ENCODE results near the gene SLC5A11. TPM values are rescaled to one million over a fixed set of nuclear protein-coding genes. Genes with fewer than 3 reads are reported as not detected.
"Not testable (repeated sequence)": the region's sequence is repeated elsewhere in the genome, so short reads cannot be mapped to it uniquely, and the experiment has no call there.

Gene SLC5A11
- polyA plus RNA-seq, 3 donors from 2014 or later, result not detected

GRCh38 chr16:24856871-24857270 is 11.1 kb downstream of the SLC5A11 start:
- not testable (repeated sequence) for DNase-seq; H3K36me3 Mint-ChIP-seq; H3K27me3 Mint-ChIP-seq (ENCODE audit: low read depth in 3 of 3); H3K27ac Mint-ChIP-seq; H3K4me1 Mint-ChIP-seq; H3K4me3 Mint-ChIP-seq; H3K9me3 Mint-ChIP-seq

GRCh38 chr16:24858219-24859041 is 12.7 kb downstream of the SLC5A11 start:
- no peaks in the 10 kb centered on the region for H3K4me1 Mint-ChIP-seq
- no peak overlapping the region for H3K27ac Mint-ChIP-seq
- H3K9me3 Mint-ChIP-seq, result no peaks in the 10 kb centered on the region
- peak; percentile 10 to 29 (median 23) for DNase-seq
- peaks cover 0 to 8% (median 0%) of the 10 kb centered on the region in 3 donors for H3K36me3 Mint-ChIP-seq
- H3K27me3 Mint-ChIP-seq (ENCODE audit: low read depth in 3 of 3), result peaks cover 0 to 5% (median 4%) of the 10 kb centered on the region in 3 donors
- no peak overlapping the region for H3K4me3 Mint-ChIP-seq

- DNase-seq, result no peak
- H3K36me3 Mint-ChIP-seq, result peaks cover 0 to 17% (median 12%) of the 10 kb centered on the region in 3 donors
- H3K27ac Mint-ChIP-seq, result no peak overlapping the region
- peaks cover 0 to 8% (median 6%) of the 10 kb centered on the region in 6 donors for H3K9me3 Mint-ChIP-seq
- no peak overlapping the region for H3K4me3 Mint-ChIP-seq
- peaks cover 4 to 7% (median 6%) of the 10 kb centered on the region in 3 donors for H3K27me3 Mint-ChIP-seq (ENCODE audit: low read depth in 3 of 3)
- H3K4me1 Mint-ChIP-seq, result no peaks in the 10 kb centered on the region
These were observed 15.7 kb downstream of the SLC5A11 start for GRCh38 chr16:24861461-24861860.

- DNase-seq, result no peak
- Mint-ChIP-seq H3K4me1 (no peaks in the 10 kb centered on the region), H3K36me3 (peaks cover 0 to 21% (median 12%) of the 10 kb centered on the region in 3 donors), H3K9me3 (peaks cover 0 to 8% (median 6%) of the 10 kb centered on the region in 6 donors), H3K27ac (no peak overlapping the region), H3K27me3 (ENCODE audit: low read depth in 3 of 3) (peaks cover 4 to 9% (median 6%) of the 10 kb centered on the region in 3 donors), H3K4me3 (no peak overlapping the region)
These were observed 18.0 kb downstream of the SLC5A11 start for GRCh38 chr16:24863582-24864437.

- H3K36me3 Mint-ChIP-seq, result peaks cover 0 to 13% (median 8%) of the 10 kb centered on the region in 3 donors
- no peaks in the 10 kb centered on the region for H3K4me1 Mint-ChIP-seq
- no peak for DNase-seq
- peaks cover 0 to 5% (median 4%) of the 10 kb centered on the region in 6 donors for H3K9me3 Mint-ChIP-seq
- H3K27ac Mint-ChIP-seq, result no peak overlapping the region
- no peak overlapping the region for H3K4me3 Mint-ChIP-seq
- H3K27me3 Mint-ChIP-seq (ENCODE audit: low read depth in 3 of 3), result peaks cover 1 to 13% (median 1%) of the 10 kb centered on the region in 3 donors
These were observed 23.3 kb downstream of the SLC5A11 start for GRCh38 chr16:24869033-24869432.

- no peak for DNase-seq
- H3K27ac Mint-ChIP-seq, result no peak overlapping the region
- H3K36me3 Mint-ChIP-seq, result peaks cover 0 to 7% (median 0%) of the 10 kb centered on the region in 3 donors
- H3K9me3 Mint-ChIP-seq, result peaks cover 0 to 1% (median 0%) of the 10 kb centered on the region in 6 donors
- no peaks in the 10 kb centered on the region for H3K4me1 Mint-ChIP-seq
- H3K27me3 Mint-ChIP-seq (ENCODE audit: low read depth in 3 of 3), result peaks cover 1 to 9% (median 3%) of the 10 kb centered on the region in 3 donors
- no peak overlapping the region for H3K4me3 Mint-ChIP-seq
These were observed 26.1 kb downstream of the SLC5A11 start for GRCh38 chr16:24871891-24872290.

GRCh38 chr16:24873028-24873427 is 27.3 kb downstream of the SLC5A11 start:
- H3K4me3 Mint-ChIP-seq, result no peak overlapping the region
- H3K4me1 Mint-ChIP-seq, result no peaks in the 10 kb centered on the region
- peaks cover 1 to 8% (median 3%) of the 10 kb centered on the region in 3 donors for H3K27me3 Mint-ChIP-seq (ENCODE audit: low read depth in 3 of 3)
- H3K9me3 Mint-ChIP-seq, result peaks cover 0 to 1% (median 0%) of the 10 kb centered on the region in 6 donors
- no peak overlapping the region for H3K27ac Mint-ChIP-seq
- no peak for DNase-seq
- H3K36me3 Mint-ChIP-seq, result peaks cover 0 to 4% (median 0%) of the 10 kb centered on the region in 3 donors

- Mint-ChIP-seq H3K27me3 (ENCODE audit: low read depth in 3 of 3) (peaks cover 3 to 6% (median 4%) of the 10 kb centered on the region in 3 donors), H3K9me3 (peaks cover 0 to 1% (median 0%) of the 10 kb centered on the region in 6 donors), H3K27ac (no peak overlapping the region), H3K4me3 (no peak overlapping the region), H3K4me1 (no peaks in the 10 kb centered on the region), H3K36me3 (peaks cover 0 to 13% (median 0%) of the 10 kb centered on the region in 3 donors)
- no peak for DNase-seq
These were observed 29.7 kb downstream of the SLC5A11 start for GRCh38 chr16:24875466-24875865.

GRCh38 chr16:24876231-24876630 is 30.5 kb downstream of the SLC5A11 start:
- DNase-seq, result no peak
- Mint-ChIP-seq H3K4me3 (no peak overlapping the region), H3K36me3 (peaks cover 0 to 13% (median 0%) of the 10 kb centered on the region in 3 donors), H3K9me3 (peaks cover 0 to 1% (median 0%) of the 10 kb centered on the region in 6 donors), H3K27ac (peak overlapping the region in 1 of 6 donors; percentile 18), H3K27me3 (ENCODE audit: low read depth in 3 of 3) (peaks cover 3 to 6% (median 4%) of the 10 kb centered on the region in 3 donors), H3K4me1 (no peaks in the 10 kb centered on the region)

- Mint-ChIP-seq H3K27me3 (ENCODE audit: low read depth in 3 of 3) (peaks cover 0 to 5% (median 3%) of the 10 kb centered on the region in 3 donors), H3K9me3 (peaks cover 0 to 4% (median 0%) of the 10 kb centered on the region in 6 donors), H3K36me3 (peaks cover 0 to 13% (median 0%) of the 10 kb centered on the region in 3 donors), H3K4me3 (no peak overlapping the region), H3K4me1 (no peaks in the 10 kb centered on the region), H3K27ac (no peak overlapping the region)
- DNase-seq, result no peak
These were observed 33.9 kb downstream of the SLC5A11 start for GRCh38 chr16:24879684-24880083.

GRCh38 chr16:24883714-24884151 is 38.0 kb downstream of the SLC5A11 start:
- H3K36me3 Mint-ChIP-seq, result peaks cover 0 to 3% (median 0%) of the 10 kb centered on the region in 3 donors

GRCh38 chr16:24887472-24887871 is 41.7 kb downstream of the SLC5A11 start:
- no peaks in the 10 kb centered on the region for H3K36me3 Mint-ChIP-seq
- H3K4me1 Mint-ChIP-seq, result no peaks in the 10 kb centered on the region
- no peak overlapping the region for H3K4me3 Mint-ChIP-seq
- DNase-seq, result no peak
- H3K27me3 Mint-ChIP-seq (ENCODE audit: low read depth in 3 of 3), result peaks cover 0 to 6% (median 0%) of the 10 kb centered on the region in 3 donors
- no peaks in the 10 kb centered on the region for H3K9me3 Mint-ChIP-seq
- no peak overlapping the region for H3K27ac Mint-ChIP-seq

More at GRCh38 chr16:24883714-24884151, 38.0 kb downstream of the SLC5A11 start:
- Mint-ChIP-seq H3K27ac (no peak overlapping the region), H3K9me3 (peaks cover 0 to 3% (median 0%) of the 10 kb centered on the region in 6 donors), H3K27me3 (ENCODE audit: low read depth in 3 of 3) (peaks cover 0 to 5% (median 0%) of the 10 kb centered on the region in 3 donors), H3K4me1 (no peaks in the 10 kb centered on the region), H3K4me3 (no peak overlapping the region)
- no peak for DNase-seq

GRCh38 chr16:24890746-24891145 is 45.0 kb downstream of the SLC5A11 start:
- DNase-seq, result no peak
- Mint-ChIP-seq H3K36me3 (no peaks in the 10 kb centered on the region), H3K9me3 (no peaks in the 10 kb centered on the region), H3K4me1 (no peaks in the 10 kb centered on the region), H3K27me3 (ENCODE audit: low read depth in 3 of 3) (peaks cover 0 to 6% (median 0%) of the 10 kb centered on the region in 3 donors), H3K4me3 (no peak overlapping the region), H3K27ac (no peak overlapping the region)
